HL-60/S4 treated with retinoic acid at 250 ng/mL for 4 days and 3 days (cell line): ENCODE measurements around the gene DOHH.

ENCODE experiments used
- in situ Hi-C: fragments of 300-500 bp; cut with MboI; formaldehyde crosslinking; loops from 2 replicates; pipeline ENCODE4 v1.7.0; 2022; ENCODE audit warnings: low sequenced_read_pairs

Gene DOHH

GRCh38 chr19:3480383-3481091, 19.9 kb downstream of the DOHH start, which contains the start of gene SMIM24:
TSS of gene SMIM24 (minus strand) at chr19:3480525. CDS start at chr19:3480463, 62 bp downstream.
- in situ Hi-C loops = loop anchor here (10.0 kb wide), 1 partner anchor 156 kb away; no protein-coding TSS in a partner anchor

- in situ Hi-C loops = loop anchor here (10.0 kb wide), 1 partner anchor 155 kb away; no protein-coding TSS in a partner anchor
Observed at GRCh38 chr19:3479834-3480215, 20.6 kb downstream of the DOHH start.

- in situ Hi-C loops = no loop called here
Observed at GRCh38 chr19:3479177-3479833, 21.2 kb downstream of the DOHH start.

DNA sequence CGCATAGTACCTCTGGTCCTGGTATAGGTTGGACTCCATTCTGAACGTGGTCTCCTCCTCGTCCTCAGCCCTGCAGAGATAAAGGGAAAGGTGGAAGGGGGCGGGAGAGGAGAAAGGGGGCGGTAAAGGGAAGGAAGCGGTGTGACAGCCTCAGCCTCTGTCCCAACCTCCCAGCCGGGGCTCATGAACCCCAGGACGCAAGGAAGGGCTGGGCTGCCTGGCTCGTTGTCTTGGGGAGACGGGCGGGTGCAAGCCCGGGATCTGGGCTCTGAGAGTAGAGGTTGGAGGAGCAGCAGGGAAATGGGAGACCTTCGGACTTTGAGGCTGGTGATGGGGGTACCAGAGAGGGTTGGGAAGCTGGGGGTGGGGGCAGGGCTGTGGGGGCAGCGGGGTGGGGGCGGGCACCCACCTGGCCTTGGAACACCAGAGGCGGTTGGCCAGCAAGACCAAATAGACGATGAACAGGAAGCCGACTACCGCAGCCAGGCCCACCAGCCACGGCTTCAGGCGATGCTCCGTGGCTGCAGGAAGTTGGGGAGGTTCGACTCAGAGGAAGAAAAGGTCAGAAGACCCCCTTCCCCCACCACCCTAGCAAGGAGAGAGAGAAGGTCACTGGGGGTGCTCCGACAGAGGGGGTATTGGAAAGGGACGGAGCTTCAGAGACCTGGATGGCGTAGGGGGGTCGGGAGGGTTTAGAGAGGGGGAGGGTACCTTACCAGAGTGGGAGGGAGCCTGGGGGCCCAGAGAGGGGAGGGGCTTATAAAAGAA, 21.9 kb downstream of the DOHH start:
- in situ Hi-C loops = no loop called here

DNA sequence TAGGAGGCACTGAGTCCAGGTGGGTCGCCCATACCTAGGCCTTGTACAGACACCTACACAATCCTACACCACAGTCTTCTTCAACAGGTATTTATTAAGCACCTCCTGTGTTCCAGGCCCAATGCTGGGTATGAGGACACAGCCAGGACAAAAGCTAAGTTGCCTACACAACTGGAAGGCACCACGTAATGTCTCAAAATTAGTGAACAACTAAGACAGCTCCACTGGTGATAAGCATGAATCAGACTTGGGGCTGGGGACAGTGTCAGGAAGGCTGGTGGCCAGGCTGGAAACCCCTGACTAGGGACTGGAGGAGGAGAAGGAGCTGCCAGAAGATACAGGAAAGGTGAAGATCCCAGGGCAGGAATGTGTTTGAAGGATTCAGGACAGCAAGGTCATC, 22.5 kb downstream of the DOHH start:
- in situ Hi-C loops = no loop called here

- in situ Hi-C loops = no loop called here
Observed at GRCh38 chr19:3477506-3477905, 23.0 kb downstream of the DOHH start.

DNA sequence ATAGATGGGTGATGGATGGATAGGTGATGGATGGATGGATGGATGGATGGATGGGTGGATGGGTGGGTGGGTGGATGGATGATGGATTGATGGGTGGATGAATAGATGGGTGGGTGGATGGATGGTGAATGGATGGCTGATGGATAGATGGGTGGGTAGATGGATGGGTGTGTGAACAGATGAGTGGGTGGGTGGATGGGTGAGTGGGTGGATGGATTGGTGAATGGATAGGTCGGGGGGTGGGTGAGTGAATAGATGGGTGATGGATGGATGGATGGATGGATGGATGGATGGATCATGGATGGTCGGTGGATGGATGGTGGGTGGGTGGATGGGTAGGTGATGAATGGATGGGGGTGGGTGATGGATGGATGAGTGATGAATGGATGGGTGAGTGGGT, 23.6 kb downstream of the DOHH start:
- in situ Hi-C loops = no loop called here

GRCh38 chr19:3475449-3475848, 25.0 kb downstream of the DOHH start:
- in situ Hi-C loops = no loop called here

- in situ Hi-C loops = no loop called here
Observed at GRCh38 chr19:3474614-3475013, 25.9 kb downstream of the DOHH start.

- in situ Hi-C loops = no loop called here
Observed at GRCh38 chr19:3474010-3474409, 26.5 kb downstream of the DOHH start.

DNA sequence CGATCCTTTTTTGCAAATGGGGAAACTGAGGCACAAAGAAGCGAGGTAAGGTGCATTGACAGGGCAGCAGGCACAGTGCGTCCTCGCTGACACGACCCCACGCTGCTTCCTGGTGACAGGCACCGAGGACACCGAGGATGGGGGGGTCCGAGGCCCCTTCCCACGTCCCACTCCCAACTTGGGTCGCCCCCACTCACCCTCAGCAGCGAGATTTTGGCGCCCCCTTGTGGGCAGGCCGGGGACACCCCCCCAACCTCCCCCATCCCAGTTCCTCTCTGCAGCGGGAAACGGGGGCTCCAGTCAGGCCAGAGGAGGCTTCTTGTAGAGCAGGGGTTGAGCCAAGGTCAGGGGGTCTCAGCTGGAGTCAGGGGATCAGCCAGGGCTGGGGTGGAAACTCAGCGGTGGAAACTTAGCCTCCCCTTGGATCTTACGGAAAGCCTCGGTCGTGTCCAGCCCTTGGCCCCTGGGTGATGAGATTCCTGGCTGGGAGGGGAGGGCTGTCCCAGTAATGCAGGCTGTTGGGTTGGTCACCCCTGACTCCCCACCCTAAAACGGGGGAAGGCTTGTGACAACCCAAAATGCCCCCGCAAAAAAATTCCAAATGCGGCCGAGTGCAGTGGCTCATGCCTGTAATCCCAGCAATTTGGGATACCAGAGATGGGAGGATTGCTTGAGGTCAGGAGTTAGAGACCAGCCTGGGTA, 28.4 kb downstream of the DOHH start:
- in situ Hi-C loops = no loop called here

DNA sequence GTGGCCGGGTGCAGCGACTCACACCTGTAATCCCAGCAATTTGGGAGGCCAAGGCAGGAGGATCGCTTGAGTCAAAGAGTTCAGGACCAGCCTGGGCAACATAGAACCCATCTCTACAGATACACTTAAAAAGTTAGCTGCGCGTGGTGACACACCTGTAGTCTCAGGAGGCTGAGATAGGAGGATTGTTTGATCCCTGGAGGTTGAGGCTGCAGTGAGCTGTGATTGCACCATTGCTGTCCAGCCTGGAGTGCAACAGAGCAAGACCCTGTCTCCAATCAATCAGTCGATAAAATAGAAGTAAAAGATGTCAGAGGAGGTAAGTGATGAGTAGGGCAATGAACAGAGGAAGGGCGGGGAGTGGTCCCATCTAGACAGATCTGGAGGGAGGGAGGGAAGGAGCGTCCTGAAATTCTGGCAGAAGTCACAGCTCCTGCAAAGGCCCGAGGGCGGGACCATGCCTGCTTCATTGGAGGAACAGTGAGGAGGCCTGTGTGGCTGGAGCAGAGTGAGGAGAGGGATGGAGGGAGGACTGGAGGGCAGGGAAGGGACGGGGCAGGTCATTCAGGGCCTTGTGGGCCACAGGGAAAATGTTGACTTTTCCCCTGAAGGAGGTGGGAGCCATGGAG, 29.9 kb downstream of the DOHH start:
- in situ Hi-C loops = no loop called here

DNA sequence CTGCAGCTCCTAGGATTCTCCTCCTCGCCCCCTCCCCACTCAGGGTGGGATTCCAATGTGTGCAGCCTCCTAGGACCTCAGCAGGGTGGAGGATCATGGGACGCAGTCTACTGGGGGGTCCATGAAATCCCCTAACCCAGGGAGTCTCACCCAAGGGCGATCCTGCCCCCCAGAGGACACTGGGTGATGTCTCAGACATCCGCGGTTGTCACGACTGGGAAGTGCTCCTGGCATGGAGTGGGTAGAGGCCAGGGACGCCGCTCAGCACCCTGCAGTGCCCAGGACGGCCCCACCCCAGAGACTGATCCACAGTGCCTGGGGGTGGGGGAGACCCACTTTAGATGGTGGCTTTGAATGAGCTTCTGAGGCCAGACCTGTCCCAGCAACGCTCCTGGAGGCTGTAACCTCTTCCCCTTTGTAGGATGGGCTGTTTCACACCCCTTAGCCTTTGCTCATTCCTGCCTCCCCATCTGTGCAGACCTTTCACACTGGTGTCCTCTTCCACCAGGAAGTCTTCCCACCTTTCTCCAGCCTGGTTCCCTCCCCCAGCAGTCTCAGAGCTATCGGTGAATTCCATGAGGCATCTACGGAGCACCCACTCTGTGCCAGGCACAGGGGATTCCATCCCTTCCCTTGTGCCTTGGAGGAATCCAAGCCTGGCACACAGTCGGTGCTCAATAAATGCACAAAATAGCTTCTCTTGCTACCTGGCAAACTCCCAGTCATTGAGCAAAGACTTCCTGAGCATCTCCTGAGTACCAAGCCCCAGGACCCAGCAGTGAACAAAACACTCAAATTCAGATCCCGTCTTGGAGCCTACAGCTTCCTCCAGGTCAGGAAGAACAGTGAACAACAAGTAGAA, 30.6 kb downstream of the DOHH start:
- in situ Hi-C loops = no loop called here

DNA sequence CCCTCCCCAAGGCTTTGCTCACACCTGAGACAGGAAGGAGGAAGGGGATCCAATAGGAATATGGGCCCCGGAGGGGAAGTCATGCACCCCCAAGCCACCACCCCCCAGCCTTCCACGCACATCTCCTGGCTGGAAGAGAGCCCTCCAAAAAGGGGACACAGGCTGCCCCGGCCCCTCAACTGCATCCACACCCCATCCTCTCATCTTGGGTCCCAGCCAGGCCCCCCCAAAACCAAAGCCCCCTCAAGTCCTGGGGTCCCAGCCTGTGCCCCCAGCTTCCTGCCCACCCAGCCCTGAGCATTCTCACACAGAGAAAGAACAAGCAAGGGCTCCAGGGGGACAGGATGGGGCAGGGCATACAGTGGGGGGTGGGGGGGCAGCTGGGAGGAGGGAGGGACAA, 32.3 kb downstream of the DOHH start:
- in situ Hi-C loops = no loop called here

- in situ Hi-C loops = no loop called here
Observed at GRCh38 chr19:3467437-3468198, 32.9 kb downstream of the DOHH start.

DNA sequence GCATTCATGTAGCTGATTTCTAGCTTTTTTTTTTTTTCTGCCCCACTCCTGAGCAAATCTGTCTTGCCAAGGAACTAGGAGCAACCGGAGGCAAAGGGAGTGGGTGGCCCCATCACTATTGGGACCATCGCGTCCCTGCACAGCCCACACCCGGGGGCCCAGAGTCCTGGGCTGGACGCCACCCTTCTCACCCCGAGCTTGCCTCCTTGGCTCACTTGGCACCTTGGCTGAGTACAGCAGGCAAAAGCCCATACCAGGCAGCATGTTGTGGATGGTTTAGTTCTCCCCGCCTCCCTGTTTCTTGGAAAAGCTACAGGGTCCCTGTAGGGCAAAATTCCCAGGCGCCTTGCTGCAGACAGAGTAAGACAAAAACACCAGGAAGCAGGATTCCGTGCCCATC, 33.8 kb downstream of the DOHH start:
- in situ Hi-C loops = no loop called here

- in situ Hi-C loops = no loop called here
Observed at GRCh38 chr19:3465552-3465951, 34.9 kb downstream of the DOHH start.

DNA sequence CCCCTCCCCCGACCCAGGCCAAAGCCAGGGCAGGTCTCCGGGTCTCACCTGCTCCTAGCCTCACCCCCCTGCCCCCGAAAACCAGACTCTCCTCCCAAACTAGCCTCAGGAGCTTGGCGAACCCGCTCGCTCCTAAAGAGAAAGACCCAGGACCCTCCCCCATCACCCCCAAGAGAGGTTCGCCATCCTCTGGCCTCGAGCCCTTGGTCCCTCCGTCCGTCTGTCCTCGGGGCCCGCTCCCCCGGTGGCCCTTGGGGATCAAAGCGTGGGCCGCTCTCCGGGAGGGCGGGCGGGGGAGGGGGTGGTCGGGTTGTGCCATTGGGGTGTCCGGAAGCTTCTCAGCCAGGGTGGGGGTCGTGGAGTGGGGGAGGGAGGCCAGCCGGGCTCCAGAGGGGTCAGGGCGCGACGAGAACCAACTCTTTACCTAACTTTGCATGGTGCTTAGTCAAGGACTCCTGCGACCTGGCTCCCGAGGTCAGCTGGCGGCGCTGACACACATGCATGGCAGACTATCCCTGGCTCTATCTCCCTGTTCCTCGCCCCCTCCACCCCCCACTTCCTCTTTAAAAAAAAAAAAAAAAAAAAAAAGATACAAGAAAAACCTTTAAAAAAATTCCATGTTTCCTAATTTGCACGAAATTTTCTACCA, 35.8 kb downstream of the DOHH start:
- in situ Hi-C loops = no loop called here
